SK-N-MC (cell line): ENCODE data around the gene ADCY5.

Experiments used
- EZH2 ChIP-seq: fragments of 200-600 bp; sonication (generic); IDR thresholded peaks from one replicate; pipeline ENCODE4 v1.6.1; 2017; ENCODE audit warnings: antibody characterized with exemption
- POLR2AphosphoS5 ChIP-seq: IDR thresholded peaks from 2 replicates; pipeline ENCODE4 v1.6.1; 2012; ENCODE audit warnings: mild to moderate bottlenecking, low read depth, low read length, borderline replicate concordance

DNA sequence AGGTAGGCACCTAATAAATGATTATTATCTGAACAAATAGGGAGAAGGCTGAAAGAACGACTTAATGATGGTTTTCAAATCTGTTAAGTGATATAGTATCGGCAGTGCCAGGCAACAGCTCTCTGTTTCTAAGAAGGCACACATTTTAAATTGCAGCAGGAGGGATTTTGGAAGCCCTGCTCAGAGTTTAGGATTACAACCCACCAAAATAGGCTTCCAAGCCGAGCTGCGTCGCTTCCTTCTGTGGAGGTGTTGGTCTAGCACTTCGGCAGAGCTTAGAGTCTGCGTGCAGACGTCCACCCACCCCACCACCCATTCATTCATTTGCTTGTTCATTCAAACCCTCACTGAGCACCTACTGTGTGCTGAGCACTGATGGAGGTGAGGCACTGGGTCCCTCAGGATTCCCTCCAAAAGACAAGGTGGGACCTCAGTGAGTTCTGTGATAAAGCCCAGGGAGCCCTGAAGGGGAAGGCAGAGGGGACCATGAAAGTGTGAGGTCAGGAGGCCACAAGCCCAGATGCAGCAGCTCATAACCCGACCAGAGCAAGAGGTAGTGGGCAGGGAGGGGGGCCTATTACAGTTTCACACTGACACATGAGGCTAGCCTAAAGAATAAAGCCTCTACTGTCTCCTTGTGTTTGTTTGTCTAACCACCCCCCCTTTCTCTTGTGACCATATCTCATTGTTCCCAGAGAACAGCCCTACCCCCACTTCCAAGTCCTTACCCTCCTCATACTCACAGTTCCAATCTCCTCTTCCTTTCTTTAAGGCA is 8.9 kb downstream of the ADCY5 start:
- TF ChIP-seq POLR2AphosphoS5: no peak
- no peak for TF ChIP-seq EZH2
